NCI-H748 treated with DMSO at 0.1 percent for 48 hours (cell line): ENCODE results near the gene LYZL2.
A peak's percentile ranks its signal among the peaks of the same experiment; 100 is the strongest.
"Not testable (repeated sequence)": the region's sequence is repeated elsewhere in the genome, so short reads cannot be mapped to it uniquely, and the experiment has no call there.

ENCODE experiments used
- DNase-seq: peaks from one replicate; lab custom pipeline; 2025; lab: John Stamatoyannopoulos, UW

LYZL2 gene

GRCh38 chr10:30629653-30630052 lies at the start of gene LYZL2:
LYZL2 (minus strand) TSS chr10:30629753; CDS start chr10:30626915, 2,838 bp downstream.
- DNase-seq, result no peak

GRCh38 chr10:30677616-30678015 lies 48.1 kb upstream of the LYZL2 start:
- DNase-seq, result not testable (repeated sequence)

- DNase-seq, result not testable (repeated sequence)
Observed at GRCh38 chr10:30677146-30677545, 47.6 kb upstream of the LYZL2 start.

GRCh38 chr10:30675791-30676718 lies 46.5 kb upstream of the LYZL2 start:
- no peak for DNase-seq

- no peak for DNase-seq
Observed at GRCh38 chr10:30674796-30675195, 45.2 kb upstream of the LYZL2 start.

- not testable (repeated sequence) for DNase-seq
Observed at GRCh38 chr10:30673262-30673661, 43.7 kb upstream of the LYZL2 start.

- DNase-seq, result not testable (repeated sequence)
Observed at GRCh38 chr10:30672338-30672737, 42.8 kb upstream of the LYZL2 start.

- peak; percentile 16 for DNase-seq
Observed at GRCh38 chr10:30671026-30671616, 41.6 kb upstream of the LYZL2 start.

- DNase-seq, result not testable (repeated sequence)
Observed at GRCh38 chr10:30667982-30668381, 38.4 kb upstream of the LYZL2 start.

- DNase-seq, result not testable (repeated sequence)
Observed at GRCh38 chr10:30663403-30663802, 33.9 kb upstream of the LYZL2 start.

- DNase-seq, result no peak
Observed at GRCh38 chr10:30662814-30663213, 33.3 kb upstream of the LYZL2 start.

GRCh38 chr10:30660314-30660713 lies 30.8 kb upstream of the LYZL2 start:
- not testable (repeated sequence) for DNase-seq

- no peak for DNase-seq
Observed at GRCh38 chr10:30656233-30656632, 26.7 kb upstream of the LYZL2 start.

- DNase-seq, result not testable (repeated sequence)
Observed at GRCh38 chr10:30655001-30655400, 25.4 kb upstream of the LYZL2 start.

GRCh38 chr10:30651470-30652397 lies 22.2 kb upstream of the LYZL2 start:
- DNase-seq, result not testable (repeated sequence)

GRCh38 chr10:30647089-30647488 lies 17.5 kb upstream of the LYZL2 start:
- DNase-seq, result no peak

- DNase-seq, result no peak
Observed at GRCh38 chr10:30645340-30645827, 15.8 kb upstream of the LYZL2 start.

- DNase-seq, result not testable (repeated sequence)
Observed at GRCh38 chr10:30644408-30644861, 14.9 kb upstream of the LYZL2 start.

- not testable (repeated sequence) for DNase-seq
Observed at GRCh38 chr10:30643557-30644199, 14.1 kb upstream of the LYZL2 start.

- not testable (repeated sequence) for DNase-seq
Observed at GRCh38 chr10:30642856-30643255, 13.3 kb upstream of the LYZL2 start.
